K562 (cell line): Measurements from ENCODE around the gene DYSF. TPM values are rescaled to one million over a fixed set of nuclear protein-coding genes. Genes with fewer than 3 reads are reported as not detected.

Experiments used
- ATAC-seq: fragments of 200-7000 bp; cut with Tn5 transposase; 3 replicates; pipeline ENCODE4 v1.9.1; 2020; ENCODE audit warnings: moderate library complexity
- BruUV-seq: library from RNA; stranded (reverse); fragments of 400-500 nt; replicated peaks from 2 replicates; lab custom pipeline; 2021; lab: Mats Ljungman, UMichigan
- CTCF ChIA-PET: fragments of 300-600 bp; formaldehyde crosslinking; extraction: SDS; loops from one replicate; lab custom pipeline; 2021; ENCODE audit warnings: low intra/inter-chr PET ratio; lab: Yijun Ruan, JAX
- POLR2A ChIA-PET: fragments of 300-600, 350-650 bp; sonication (Branson Sonifier 250); formaldehyde crosslinking; extraction: SDS; loops from one replicate; lab custom pipeline; 2021; ENCODE audit warnings: antibody characterized with exemption, inconsistent platforms; lab: Yijun Ruan, JAX
- DNase-seq, 4 experiments: peaks; one replicate each; pipeline versions ENCODE4 v3.0.0 to v3.0.0-alpha.2; 2011 to 2018; ENCODE audit warnings: low spot score in 3 of 4, mixed read lengths in 3 of 4; ENCODE audit errors: extremely low read depth in 1 of 4
- FAIRE-seq: peaks from 2 replicates; lab custom pipeline; 2011; peaks lifted over from hg19 to GRCh38; lab: Jason Lieb, UNC
- H2AFZ ChIP-seq: 2 replicates; pipeline ENCODE4 v1.6.0; 2011; ENCODE audit warnings: low read depth, low read length, control low read depth, inconsistent platforms
- H3K27ac ChIP-seq: fragments of 200-600 bp; 3 replicates; pipeline ENCODE4 v1.8.0; 2011; ENCODE audit warnings: low read depth, mild to moderate bottlenecking, control low read depth, inconsistent platforms, low read length, moderate library complexity, mixed read lengths; ENCODE audit errors: extremely low read depth
- H3K27me3 ChIP-seq, 2 experiments: fragments of 300-600 bp in 1 of 2; 2 replicates in 1 of 2; 3 replicates in 1 of 2; pipeline versions ENCODE4 v1.6.0 to v1.8.0; 2011; ENCODE audit warnings: inconsistent platforms in 2 of 2, low read length in 2 of 2, mild to moderate bottlenecking in 1 of 2, mixed read lengths in 1 of 2, moderate library complexity in 1 of 2; ENCODE audit not compliant: control insufficient read depth in 2 of 2, insufficient read depth in 2 of 2
- H3K36me3 ChIP-seq: fragments of 300-600 bp; 3 replicates; pipeline ENCODE4 v1.8.0; 2011; ENCODE audit warnings: mild to moderate bottlenecking, low read length, inconsistent platforms; ENCODE audit not compliant: control insufficient read depth, insufficient read depth
- H3K4me1 ChIP-seq, 2 experiments: fragments of 200-600 bp in 1 of 2; replicated peaks in 1 of 2; 2 replicates in 1 of 2; 3 replicates in 1 of 2; pipeline versions ENCODE4 v1.5.1 to v1.8.0; 2011; ENCODE audit warnings: inconsistent platforms in 2 of 2, low read length in 2 of 2, mild to moderate bottlenecking in 1 of 2, mixed read lengths in 1 of 2, moderate library complexity in 1 of 2; ENCODE audit not compliant: control insufficient read depth in 2 of 2, insufficient read depth in 2 of 2
- H3K4me2 ChIP-seq: 2 replicates; pipeline ENCODE4 v1.6.1; 2011; ENCODE audit warnings: low read length, control low read depth, inconsistent platforms, mixed read lengths; ENCODE audit not compliant: insufficient read depth
- H3K4me3 ChIP-seq: fragments of 200-600 bp; sonication (generic), shearing (Covaris generic); 2 replicates; pipeline ENCODE4 v1.5.1; 2016; ENCODE audit warnings: control low read depth, inconsistent platforms
- H3K79me2 ChIP-seq: fragments of 200-600 bp; 3 replicates; pipeline ENCODE4 v1.8.0; 2011; ENCODE audit warnings: low read length, inconsistent platforms; ENCODE audit not compliant: control insufficient read depth, insufficient read depth
- H3K9ac ChIP-seq, 2 experiments: 2 replicates each; pipeline versions ENCODE4 v1.6.0 to v1.6.1; 2011; ENCODE audit warnings: low read depth in 2 of 2, low read length in 2 of 2, control low read depth in 1 of 2, inconsistent platforms in 1 of 2, mild to moderate bottlenecking in 1 of 2, mixed read lengths in 1 of 2; ENCODE audit not compliant: insufficient read depth in 1 of 2
- H3K9me1 ChIP-seq: one replicate; pipeline ENCODE4 v1.6.0; 2011; ENCODE audit warnings: inconsistent platforms, mild to moderate bottlenecking, low read length, moderate library complexity; ENCODE audit not compliant: control insufficient read depth, insufficient read depth
- H3K9me3 ChIP-seq: replicated peaks from 2 replicates; pipeline ENCODE4 v1.5.1; 2011; ENCODE audit warnings: low read depth, low read length, inconsistent platforms; ENCODE audit not compliant: control insufficient read depth, insufficient read depth
- H4K20me1 ChIP-seq: replicated peaks from 2 replicates; pipeline ENCODE4 v1.6.1; 2011; ENCODE audit warnings: low read length, inconsistent platforms, mixed read lengths; ENCODE audit not compliant: control insufficient read depth, insufficient read depth
- CEBPG ChIP-seq, 3 experiments: fragments of 200-800 bp in 1 of 3; sonication (Bioruptor generic) in 1 of 3; sonication (generic) in 1 of 3; formaldehyde crosslinking in 1 of 3; IDR thresholded peaks in 2 of 3; conservative IDR thresholded peaks in 1 of 3; 2 replicates each; pipeline versions ENCODE4 v1.6.1 to v1.8.0; 2016 to 2022; ENCODE audit warnings: missing compliant biosample characterization in 2 of 3, missing genetic modification characterization in 2 of 3, mild to moderate bottlenecking in 1 of 3, missing genetic modification reagents in 1 of 3
- CSDE1 ChIP-seq, 2 experiments: fragments of 450-650 bp; IDR thresholded peaks; 2 replicates each; pipeline ENCODE4 v1.6.1; 2016; ENCODE audit warnings: mild to moderate bottlenecking in 1 of 2
- DEAF1 ChIP-seq: fragments of 450-650 bp; formaldehyde crosslinking; IDR thresholded peaks from 2 replicates; pipeline ENCODE4 v1.4.0; 2020; ENCODE audit warnings: mild to moderate bottlenecking, moderate library complexity
- EHMT2 ChIP-seq: fragments of 450-650 bp; IDR thresholded peaks from 2 replicates; pipeline ENCODE4 v1.6.1; 2018; ENCODE audit warnings: antibody characterized with exemption
- FOXA1 ChIP-seq: fragments of 450-650 bp; IDR thresholded peaks from 2 replicates; pipeline ENCODE4 v1.6.1; 2016; ENCODE audit warnings: mild to moderate bottlenecking, borderline replicate concordance
- FOXJ2 ChIP-seq: fragments of 200-800 bp; sonication (Bioruptor generic); IDR thresholded peaks from 2 replicates; pipeline ENCODE4 v1.6.1; 2016; ENCODE audit warnings: missing genetic modification characterization, missing compliant biosample characterization
- NFXL1 ChIP-seq: fragments of 450-650 bp; formaldehyde crosslinking; IDR thresholded peaks from 2 replicates; pipeline ENCODE4 v1.4.0; 2021; ENCODE audit warnings: mild to moderate bottlenecking
- RNF219 ChIP-seq: fragments of 250-450 bp; sonication (Bioruptor Pico); IDR thresholded peaks from 2 replicates; pipeline ENCODE4 v1.5.0; 2022; ENCODE audit warnings: mild to moderate bottlenecking
- SNIP1 ChIP-seq: fragments of 450-650 bp; IDR thresholded peaks from 2 replicates; pipeline ENCODE4 v1.7.1; 2017; ENCODE audit warnings: low read depth, mild to moderate bottlenecking
- ZNF644 ChIP-seq: fragments of 200-800 bp; sonication (Bioruptor generic); IDR thresholded peaks from 2 replicates; pipeline ENCODE4 v1.6.1; 2016; ENCODE audit warnings: low read depth, missing genetic modification characterization, missing compliant biosample characterization
- WGBS: fragments of 100-300 bp; shearing (Covaris generic); methylation state at CpG from one replicate; pipeline ENCODE4 v1.1.6; 2016; ENCODE audit warnings: low coverage, mixed read lengths; ENCODE audit not compliant: insufficient coverage; ENCODE audit errors: missing lambda C conversion rate; 5-methylcytosine and 5-hydroxymethylcytosine counted together
- in situ Hi-C: fragments of 300-500 bp; cut with MboI; formaldehyde crosslinking; loops from 4 replicates; pipeline ENCODE4 v1.15.0; 2018; ENCODE audit warnings: inconsistent platforms, mixed read lengths
- intact Hi-C: fragments of 100-400 bp; cut with micrococcal nuclease; formaldehyde crosslinking; loops from 2 replicates; pipeline ENCODE4 v1.14.2; 2022
- polyA plus RNA-seq, 8 experiments: library from polyadenylated mRNA; depleted of rRNA in 4 of 8; stranded (reverse) in 5 of 8; unstranded in 3 of 8; fragments of >200 nt; fragmentation: Nextera tagmentation in 2 of 8; fragmentation: Illumina TruSeq in 1 of 8; extraction: Ambion mirVana in 2 of 8; extraction: Trizol in 1 of 8; gene quantifications; 2 replicates each; pipeline versions ENCODE4 v1.2.1 to v1.2.3, GENCODE V29; 2011 to 2014; ENCODE audit warnings: inconsistent platforms in 1 of 8, missing spikeins in 1 of 8
- total RNA-seq, 7 experiments: library from RNA; depleted of rRNA in 6 of 7; stranded (reverse); fragments of >200 nt in 6 of 7; fragmentation: Illumina TruSeq in 2 of 7; extraction: Trizol in 2 of 7; gene quantifications; 2 replicates each; pipeline versions ENCODE4 v1.2.1 to v1.2.3, GENCODE V29; 2011 to 2021; ENCODE audit warnings: low replicate concordance in 1 of 7

Gene DYSF
- total and polyA plus RNA-seq, 9 of the 15 experiments (the other 6 are each of a cell fraction or from before 2014, with no cell fraction given), result 0.01 to 0.80 (median 0.29) TPM

- no peaks in the 10 kb centered on the region for H3K9me3 ChIP-seq
- CTCF ChIA-PET, result no interaction called here
- no peaks in the 10 kb centered on the region for H3K79me2 ChIP-seq
- intact Hi-C loops (no loop called here), in situ Hi-C loops (loop anchor here (5.0 kb wide), 2 partner anchors 205 to 350 kb away; no protein-coding TSS in a partner anchor)
- ATAC-seq, result no peak
- H3K4me1 ChIP-seq, result no peaks in the 10 kb centered on the region; a peak in 1 of 5 replicates
- no peak overlapping the region for H3K4me3 ChIP-seq
- TF ChIP-seq FOXJ2 (tag), result no peak
- no peak for TF ChIP-seq FOXA1
- H3K9me1 ChIP-seq, result no peaks in the 10 kb centered on the region
- no TSS peak for BruUV-seq
- H4K20me1 ChIP-seq, result peaks cover 10% of the 10 kb centered on the region
- no peak overlapping the region for H3K27ac ChIP-seq
- H3K27me3 ChIP-seq, result peaks cover 0 to 30% of the 10 kb centered on the region in 2 experiments; a peak in 3 of 5 replicates
- H3K36me3 ChIP-seq, result no peaks in the 10 kb centered on the region
- 41% methylated on average over 8 of the region's 8 CpGs for WGBS
- H3K4me2 ChIP-seq, result no peak overlapping the region
- no peak overlapping the region for H2AFZ ChIP-seq
- no peak overlapping the region for H3K9ac ChIP-seq
- POLR2A ChIA-PET, result interaction anchor here (0.6 kb wide), 2 partner anchors 73 to 275 kb away, joined by 3 read pairs; no protein-coding TSS in a partner anchor
- FAIRE-seq, result no peak
- DNase-seq, result no peak
These were observed 54.1 kb downstream of the DYSF start for GRCh38 chr2:71507476-71507875.

GRCh38 chr2:71510196-71510807, 56.9 kb downstream of the DYSF start:
- no peaks in the 10 kb centered on the region; a peak in 1 of 5 replicates for H3K4me1 ChIP-seq
- no TSS peak for BruUV-seq
- TF ChIP-seq CSDE1 (IDR thresholded peaks at IDR 0.05) (no peak), NFXL1 (CRISPR knock-in tag) (no peak), ZNF644 (no peak), CEBPG (CRISPR knock-in tag; IDR thresholded peaks at IDR 0.05) (no peak), CEBPG (tag; conservative IDR thresholded peaks at IDR 0.05 in 1 of 2, IDR thresholded peaks at IDR 0.05 in 1 of 2) (no peak), SNIP1 (no peak), DEAF1 (CRISPR knock-in tag) (peak; percentile 82), RNF219 (CRISPR knock-in tag) (no peak), EHMT2 (no peak)

More at GRCh38 chr2:71510196-71510807, 56.9 kb downstream of the DYSF start:
- H4K20me1 ChIP-seq, result peaks cover 6% of the 10 kb centered on the region
- no peak overlapping the region for H2AFZ ChIP-seq
- 8% methylated on average over 6 of the region's 6 CpGs for WGBS
- FAIRE-seq, result peak; percentile 89
- in situ Hi-C loops, result no loop called here
- H3K9me1 ChIP-seq, result no peaks in the 10 kb centered on the region
- no peaks in the 10 kb centered on the region for H3K79me2 ChIP-seq
- no peak overlapping the region for H3K27ac ChIP-seq
- no peak overlapping the region for H3K4me3 ChIP-seq
- no peak overlapping the region for H3K9ac ChIP-seq
- ChIA-PET POLR2A (interaction anchor here (1.0 to 1.5 kb wide), 2 partner anchors 211 to 354 kb away, joined by 3 to 4 read pairs; no protein-coding TSS in a partner anchor), CTCF (interaction anchor here (1.1 to 4.6 kb wide), 3 partner anchors 211 to 286 kb away, joined by 3 to 71 read pairs (median 9); no protein-coding TSS in a partner anchor)
- H3K4me2 ChIP-seq, result no peak overlapping the region
- no peaks in the 10 kb centered on the region for H3K9me3 ChIP-seq
- H3K27me3 ChIP-seq, result peaks cover 0 to 40% of the 10 kb centered on the region in 2 experiments; a peak in 4 of 5 replicates
- no peaks in the 10 kb centered on the region for H3K36me3 ChIP-seq
- intact Hi-C loops, result loop anchor here (1.0 to 5.0 kb wide), 4 partner anchors 50 to 353 kb away; no protein-coding TSS in a partner anchor
- ATAC-seq, result peak; percentile 89
- DNase-seq, result peak; percentile 74 to 80 (median 76)
